PC-9 (cell line): ENCODE measurements around the gene BCL2L13.

Source experiments
- EZH2 ChIP-seq: fragments of 200-600 bp; sonication (generic); IDR thresholded peaks from 2 replicates; pipeline ENCODE4 v1.8.0; 2017; ENCODE audit warnings: antibody characterized with exemption, low read depth
- TF ChIP-seq, protein P1 (sequence below): fragments of 200-600 bp; sonication (generic); conservative IDR thresholded peaks from 2 replicates; pipeline ENCODE4 v1.6.1; 2017; ENCODE audit warnings: mixed run types, antibody characterized with exemption, mild to moderate bottlenecking, moderate library complexity

DNA sequence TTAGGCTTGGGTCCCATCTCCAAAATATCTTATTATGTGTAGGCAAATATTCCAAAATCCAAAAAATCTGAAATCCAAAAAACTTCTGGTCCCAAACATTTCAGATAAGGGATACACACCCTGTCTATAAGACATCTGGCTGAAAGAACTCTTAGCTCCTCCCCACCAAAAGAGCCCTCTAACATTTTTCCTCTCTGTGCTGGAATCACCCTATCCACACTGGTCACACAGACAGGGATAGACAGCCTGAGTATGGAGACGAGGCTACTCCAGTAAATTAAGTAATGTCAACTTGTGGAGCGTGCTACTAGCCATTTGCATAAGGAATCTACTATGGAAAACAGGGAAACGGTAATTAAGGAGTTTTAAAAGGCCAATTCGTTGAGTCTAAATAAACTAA lies 34.9 kb upstream of the BCL2L13 start:
- TF ChIP-seq, protein P1, sequence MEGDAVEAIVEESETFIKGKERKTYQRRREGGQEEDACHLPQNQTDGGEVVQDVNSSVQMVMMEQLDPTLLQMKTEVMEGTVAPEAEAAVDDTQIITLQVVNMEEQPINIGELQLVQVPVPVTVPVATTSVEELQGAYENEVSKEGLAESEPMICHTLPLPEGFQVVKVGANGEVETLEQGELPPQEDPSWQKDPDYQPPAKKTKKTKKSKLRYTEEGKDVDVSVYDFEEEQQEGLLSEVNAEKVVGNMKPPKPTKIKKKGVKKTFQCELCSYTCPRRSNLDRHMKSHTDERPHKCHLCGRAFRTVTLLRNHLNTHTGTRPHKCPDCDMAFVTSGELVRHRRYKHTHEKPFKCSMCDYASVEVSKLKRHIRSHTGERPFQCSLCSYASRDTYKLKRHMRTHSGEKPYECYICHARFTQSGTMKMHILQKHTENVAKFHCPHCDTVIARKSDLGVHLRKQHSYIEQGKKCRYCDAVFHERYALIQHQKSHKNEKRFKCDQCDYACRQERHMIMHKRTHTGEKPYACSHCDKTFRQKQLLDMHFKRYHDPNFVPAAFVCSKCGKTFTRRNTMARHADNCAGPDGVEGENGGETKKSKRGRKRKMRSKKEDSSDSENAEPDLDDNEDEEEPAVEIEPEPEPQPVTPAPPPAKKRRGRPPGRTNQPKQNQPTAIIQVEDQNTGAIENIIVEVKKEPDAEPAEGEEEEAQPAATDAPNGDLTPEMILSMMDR, result no peak
- TF ChIP-seq EZH2, result no peak
